Nephron (organoid): ENCODE results near the gene PTGER1.

Source experiments
- H3K27ac Mint-ChIP-seq, 3 experiments: 2 replicates each; pipeline ENCODE4 v1.8.0; 2020; ENCODE audit warnings: mixed read lengths in 3 of 3, mild to moderate bottlenecking in 2 of 3, moderate library complexity in 1 of 3
- H3K27me3 Mint-ChIP-seq: 2 replicates; pipeline ENCODE4 v1.8.0; 2021; ENCODE audit warnings: low read depth, mild to moderate bottlenecking, moderate library complexity, mixed read lengths
- H3K36me3 Mint-ChIP-seq: 2 replicates; pipeline ENCODE4 v1.8.0; 2020; ENCODE audit warnings: low read depth, mixed read lengths
- H3K4me1 Mint-ChIP-seq: 2 replicates; pipeline ENCODE4 v1.8.0; 2020; ENCODE audit warnings: mixed read lengths
- H3K4me3 Mint-ChIP-seq, 3 experiments: 2 replicates each; pipeline ENCODE4 v1.8.0; 2020; ENCODE audit warnings: mild to moderate bottlenecking in 3 of 3, mixed read lengths in 3 of 3, moderate library complexity in 2 of 3
- H3K9me3 Mint-ChIP-seq: 2 replicates; pipeline ENCODE4 v1.8.0; 2020; ENCODE audit warnings: mixed read lengths
- TF ChIP-seq, protein P1 (sequence below), 3 experiments: fragments of 200-600 bp; sonication (generic); IDR thresholded peaks; one replicate each; pipeline ENCODE4 v1.5.0; 2021; ENCODE audit warnings: antibody characterized with exemption in 3 of 3; ENCODE audit not compliant: unreplicated experiment in 3 of 3

Gene PTGER1

GRCh38 chr19:14450168-14450874, 24.8 kb downstream of the PTGER1 start:
- no peaks in the 10 kb centered on the region for H3K4me1 Mint-ChIP-seq
- H3K4me3 Mint-ChIP-seq = no peak overlapping the region
- TF ChIP-seq, protein P1, sequence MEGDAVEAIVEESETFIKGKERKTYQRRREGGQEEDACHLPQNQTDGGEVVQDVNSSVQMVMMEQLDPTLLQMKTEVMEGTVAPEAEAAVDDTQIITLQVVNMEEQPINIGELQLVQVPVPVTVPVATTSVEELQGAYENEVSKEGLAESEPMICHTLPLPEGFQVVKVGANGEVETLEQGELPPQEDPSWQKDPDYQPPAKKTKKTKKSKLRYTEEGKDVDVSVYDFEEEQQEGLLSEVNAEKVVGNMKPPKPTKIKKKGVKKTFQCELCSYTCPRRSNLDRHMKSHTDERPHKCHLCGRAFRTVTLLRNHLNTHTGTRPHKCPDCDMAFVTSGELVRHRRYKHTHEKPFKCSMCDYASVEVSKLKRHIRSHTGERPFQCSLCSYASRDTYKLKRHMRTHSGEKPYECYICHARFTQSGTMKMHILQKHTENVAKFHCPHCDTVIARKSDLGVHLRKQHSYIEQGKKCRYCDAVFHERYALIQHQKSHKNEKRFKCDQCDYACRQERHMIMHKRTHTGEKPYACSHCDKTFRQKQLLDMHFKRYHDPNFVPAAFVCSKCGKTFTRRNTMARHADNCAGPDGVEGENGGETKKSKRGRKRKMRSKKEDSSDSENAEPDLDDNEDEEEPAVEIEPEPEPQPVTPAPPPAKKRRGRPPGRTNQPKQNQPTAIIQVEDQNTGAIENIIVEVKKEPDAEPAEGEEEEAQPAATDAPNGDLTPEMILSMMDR (IDR thresholded peaks at IDR 0.05; ENCODE audit: unreplicated experiment in 3 of 3) = no peak
- no peaks in the 10 kb centered on the region for H3K9me3 Mint-ChIP-seq
- H3K36me3 Mint-ChIP-seq = peaks cover 56% of the 10 kb centered on the region
- H3K27me3 Mint-ChIP-seq = no peaks in the 10 kb centered on the region
- H3K27ac Mint-ChIP-seq = no peak overlapping the region

GRCh38 chr19:14449321-14449720, 25.8 kb downstream of the PTGER1 start:
- peaks cover 56% of the 10 kb centered on the region for H3K36me3 Mint-ChIP-seq
- TF ChIP-seq, protein P1 (IDR thresholded peaks at IDR 0.05; ENCODE audit: unreplicated experiment in 3 of 3) = no peak

GRCh38 chr19:14446336-14447036, 28.7 kb downstream of the PTGER1 start:
- H3K27me3 Mint-ChIP-seq = no peaks in the 10 kb centered on the region
- no peak overlapping the region for H3K27ac Mint-ChIP-seq
- TF ChIP-seq, protein P1 (IDR thresholded peaks at IDR 0.05; ENCODE audit: unreplicated experiment in 3 of 3) = no peak
- H3K36me3 Mint-ChIP-seq = peaks cover 65% of the 10 kb centered on the region
- H3K9me3 Mint-ChIP-seq = no peaks in the 10 kb centered on the region
- peaks cover 3% of the 10 kb centered on the region for H3K4me1 Mint-ChIP-seq
- no peak overlapping the region for H3K4me3 Mint-ChIP-seq

More at GRCh38 chr19:14449321-14449720, 25.8 kb downstream of the PTGER1 start:
- no peaks in the 10 kb centered on the region for H3K9me3 Mint-ChIP-seq
- no peaks in the 10 kb centered on the region for H3K4me1 Mint-ChIP-seq
- no peaks in the 10 kb centered on the region for H3K27me3 Mint-ChIP-seq
- H3K27ac Mint-ChIP-seq = no peak overlapping the region
- H3K4me3 Mint-ChIP-seq = no peak overlapping the region

DNA sequence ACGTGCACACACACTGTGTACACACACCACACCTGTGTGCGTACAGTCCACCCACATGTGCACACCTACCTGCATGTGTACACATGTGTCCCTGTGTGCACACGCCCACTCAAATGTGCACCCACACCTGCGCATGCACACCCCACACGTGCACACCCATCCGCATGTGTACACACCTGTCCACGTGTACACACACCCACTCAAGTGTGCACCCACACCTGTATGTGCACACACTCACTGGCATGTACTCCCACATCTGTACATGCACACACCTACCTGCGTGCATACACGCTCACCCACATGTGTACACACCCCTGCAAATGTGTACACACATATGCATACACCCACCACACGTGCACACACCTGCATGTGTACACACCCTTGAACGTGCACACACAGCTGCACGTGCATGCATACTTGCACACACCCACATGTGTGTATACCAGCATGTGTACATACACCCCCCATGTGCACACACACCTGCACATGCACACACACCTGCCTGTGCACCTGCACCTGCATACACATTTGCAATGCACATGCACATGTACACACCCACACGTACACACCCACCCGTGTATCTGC, 31.4 kb downstream of the PTGER1 start:
- Mint-ChIP-seq H3K4me3 (no peak overlapping the region), H3K9me3 (no peaks in the 10 kb centered on the region), H3K27me3 (no peaks in the 10 kb centered on the region), H3K4me1 (peaks cover 20% of the 10 kb centered on the region), H3K36me3 (peaks cover 51% of the 10 kb centered on the region), H3K27ac (no peak overlapping the region)
- TF ChIP-seq, protein P1 (IDR thresholded peaks at IDR 0.05; ENCODE audit: unreplicated experiment in 3 of 3) = no peak

DNA sequence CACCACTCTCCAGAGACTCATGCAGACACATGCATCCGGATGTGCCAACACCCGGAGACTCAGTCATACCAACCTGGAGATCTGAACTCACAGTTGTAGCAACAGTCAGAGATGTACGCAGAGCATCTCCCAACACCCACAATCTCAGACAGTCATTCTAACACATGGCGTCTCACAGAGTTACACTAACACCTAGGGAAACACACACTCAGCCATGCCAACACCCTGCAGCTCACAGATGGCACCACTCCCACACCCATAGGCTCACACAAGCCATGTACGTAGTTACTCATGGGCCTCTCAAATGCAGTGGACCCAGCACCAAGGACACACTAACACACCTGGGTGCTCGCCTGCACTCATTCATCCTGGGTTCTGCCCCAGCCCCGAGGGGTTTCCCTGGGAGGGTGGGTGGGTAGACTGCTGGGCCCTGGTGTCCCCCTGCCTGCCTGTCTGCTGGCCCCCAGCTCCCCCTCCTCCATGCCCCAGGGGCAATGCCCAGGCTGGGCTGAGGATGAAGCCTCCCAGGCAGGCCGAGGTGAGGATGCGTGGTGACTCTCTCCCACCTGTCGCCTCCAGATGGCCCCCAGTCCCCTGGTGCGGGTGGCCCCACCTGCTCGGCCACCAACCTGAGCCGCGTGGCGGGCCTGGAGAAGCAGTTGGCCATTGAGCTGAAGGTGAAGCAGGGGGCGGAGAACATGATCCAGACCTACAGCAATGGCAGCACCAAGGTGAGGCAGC, 32.1 kb downstream of the PTGER1 start:
- Mint-ChIP-seq H3K4me3 (no peak overlapping the region), H3K36me3 (peaks cover 45% of the 10 kb centered on the region), H3K9me3 (no peaks in the 10 kb centered on the region), H3K27me3 (no peaks in the 10 kb centered on the region), H3K4me1 (peaks cover 20% of the 10 kb centered on the region), H3K27ac (no peak overlapping the region)
- TF ChIP-seq, protein P1 (IDR thresholded peaks at IDR 0.05; ENCODE audit: unreplicated experiment in 3 of 3) = no peak
